HepG2 (cell line): Measurements from ENCODE around the gene RPS8. TPM values are rescaled to one million over a fixed set of nuclear protein-coding genes. Genes with fewer than 3 reads are reported as not detected.
A peak's percentile ranks its signal among the peaks of the same experiment; 100 is the strongest.

Experiments used
- DMAP1 ChIP-seq: IDR thresholded peaks from 2 replicates; pipeline ENCODE4 v1.6.1; 2016
- ELF3 ChIP-seq: IDR thresholded peaks from 2 replicates; pipeline ENCODE4 v1.6.1; 2016; ENCODE audit warnings: missing genetic modification reagents, missing compliant biosample characterization
- FOXO4 ChIP-seq: sonication (generic); formaldehyde crosslinking; conservative IDR thresholded peaks from 2 replicates; pipeline ENCODE4 v1.8.1; 2023; ENCODE audit warnings: missing genetic modification reagents
- HIC2 ChIP-seq: sonication (generic); formaldehyde crosslinking; IDR thresholded peaks from 2 replicates; pipeline ENCODE4 v1.9.0; 2022; ENCODE audit warnings: low read depth, missing genetic modification reagents
- IRF9 ChIP-seq: sonication (generic); formaldehyde crosslinking; IDR thresholded peaks from 2 replicates; pipeline ENCODE4 v1.8.0; 2022; ENCODE audit warnings: missing genetic modification reagents, mild to moderate bottlenecking, borderline replicate concordance
- MED13 ChIP-seq: sonication (generic); formaldehyde crosslinking; IDR thresholded peaks from 2 replicates; pipeline ENCODE4 v1.5.0; 2020; ENCODE audit warnings: missing genetic modification reagents
- MXD1 ChIP-seq: sonication (generic); formaldehyde crosslinking; IDR thresholded peaks from 2 replicates; pipeline ENCODE4 v1.4.0; 2020; ENCODE audit warnings: mild to moderate bottlenecking, missing genetic modification reagents
- MZF1 ChIP-seq: sonication (generic); formaldehyde crosslinking; IDR thresholded peaks from 2 replicates; pipeline ENCODE4 v1.8.1; 2023; ENCODE audit warnings: mild to moderate bottlenecking, missing genetic modification reagents, borderline replicate concordance
- NCOA2 ChIP-seq: sonication (generic); formaldehyde crosslinking; IDR thresholded peaks from 2 replicates; pipeline ENCODE4 v1.8.0; 2022; ENCODE audit warnings: inconsistent platforms
- NFKB2 ChIP-seq: sonication (generic); formaldehyde crosslinking; IDR thresholded peaks from 2 replicates; pipeline ENCODE4 v1.4.0; 2020; ENCODE audit warnings: missing genetic modification reagents, borderline replicate concordance
- NR2F1 ChIP-seq, 2 experiments: fragments of 450-650 bp in 1 of 2; formaldehyde crosslinking in 1 of 2; IDR thresholded peaks; 2 replicates each; pipeline versions ENCODE4 v1.5.0 to v1.6.1; 2016 to 2020; ENCODE audit warnings: mild to moderate bottlenecking in 1 of 2, missing compliant biosample characterization in 1 of 2, missing genetic modification reagents in 1 of 2, moderate library complexity in 1 of 2
- RBFOX2 ChIP-seq: fragments of 200-400 bp; formaldehyde crosslinking; IDR thresholded peaks from 2 replicates; pipeline ENCODE4 v1.6.1; 2017; ENCODE audit warnings: low read depth, mild to moderate bottlenecking, low read length
- SALL2 ChIP-seq: sonication (generic); formaldehyde crosslinking; IDR thresholded peaks from 2 replicates; pipeline ENCODE4 v1.8.1; 2023; ENCODE audit warnings: mild to moderate bottlenecking, missing genetic modification reagents, inconsistent platforms
- SMARCC2 ChIP-seq: fragments of 450-650 bp; IDR thresholded peaks from 2 replicates; pipeline ENCODE4 v1.6.1; 2017; ENCODE audit warnings: antibody characterized with exemption, mild to moderate bottlenecking
- THAP8 ChIP-seq: sonication (generic); formaldehyde crosslinking; IDR thresholded peaks from 2 replicates; pipeline ENCODE4 v1.5.1; 2020; ENCODE audit warnings: missing genetic modification reagents, mild to moderate bottlenecking, borderline replicate concordance
- WIZ ChIP-seq: sonication (generic); formaldehyde crosslinking; IDR thresholded peaks from 2 replicates; pipeline ENCODE4 v1.5.1; 2020; ENCODE audit warnings: mild to moderate bottlenecking, missing genetic modification reagents
- ZFP36L1 ChIP-seq: sonication (generic); formaldehyde crosslinking; IDR thresholded peaks from 2 replicates; pipeline ENCODE4 v1.8.0; 2022; ENCODE audit warnings: mild to moderate bottlenecking, missing genetic modification reagents, moderate library complexity
- ZHX1 ChIP-seq: sonication (generic); formaldehyde crosslinking; IDR thresholded peaks from 2 replicates; pipeline ENCODE4 v1.8.1; 2022; ENCODE audit warnings: low read depth, mild to moderate bottlenecking, missing genetic modification reagents
- ZKSCAN8 ChIP-seq: IDR thresholded peaks from 2 replicates; pipeline ENCODE4 v1.6.1; 2016; ENCODE audit warnings: borderline replicate concordance, missing genetic modification reagents, missing compliant biosample characterization
- ZNF709 ChIP-seq: sonication (generic); formaldehyde crosslinking; IDR thresholded peaks from 2 replicates; pipeline ENCODE4 v1.5.0; 2020; ENCODE audit warnings: mild to moderate bottlenecking, missing genetic modification reagents
- ZNF768 ChIP-seq: sonication (generic); formaldehyde crosslinking; IDR thresholded peaks from 2 replicates; pipeline ENCODE4 v1.4.0; 2020; ENCODE audit warnings: missing genetic modification reagents
- polyA plus RNA-seq, 8 experiments: library from polyadenylated mRNA; depleted of rRNA in 3 of 8; stranded (reverse) in 7 of 8; unstranded in 1 of 8; fragments of >200 nt; fragmentation: Illumina TruSeq in 4 of 8; extraction: Trizol in 4 of 8; gene quantifications; 2 replicates each; pipeline versions ENCODE4 v1.2.1 to v1.2.3, GENCODE V29; 2011 to 2016; ENCODE audit warnings: low read depth in 4 of 8, missing spikeins in 1 of 8, mixed read lengths in 1 of 8; ENCODE audit not compliant: insufficient read depth in 1 of 8
- total RNA-seq, 5 experiments: library from RNA; depleted of rRNA; stranded (reverse); fragments of >200 nt; fragmentation: Illumina TruSeq; extraction: Trizol; gene quantifications; 2 replicates each; pipeline ENCODE4 v1.2.3, GENCODE V29; 2016; ENCODE audit warnings: low read depth in 1 of 5

RPS8 gene
- total and polyA plus RNA-seq, 2 of the 13 experiments (the other 11 are each of a cell fraction or from before 2014, with no cell fraction given), result 2,628 to 2,822 TPM

GRCh38 chr1:44806704-44807363 lies 31.5 kb downstream of the RPS8 start, which contains the start of gene DYNLT4 (continued):
- TF ChIP-seq HIC2 (CRISPR knock-in tag), result 0 out of 2 replicates have a peak, but pooled peaks have one; percentile 29
- TF ChIP-seq THAP8, result 0 out of 2 replicates have a peak, but pooled peaks have one; percentile 48
- 0 out of 2 replicates have a peak, but pooled peaks have one; percentile 17 for TF ChIP-seq SALL2 (CRISPR knock-in tag)
- TF ChIP-seq MED13 (CRISPR knock-in tag), result 0 out of 2 replicates have a peak, but pooled peaks have one; percentile 10
- 0 out of 2 replicates have a peak, but pooled peaks have one; percentile 0 for TF ChIP-seq WIZ (CRISPR knock-in tag)
- 0 out of 2 replicates have a peak, but pooled peaks have one; percentile 69 for TF ChIP-seq ZNF768 (CRISPR knock-in tag)
- TF ChIP-seq IRF9, result 0 out of 2 replicates have a peak, but pooled peaks have one; percentile 11
- TF ChIP-seq SMARCC2, result no peak
- TF ChIP-seq MZF1, result 0 out of 2 replicates have a peak, but pooled peaks have one; percentile 34
- TF ChIP-seq ZKSCAN8 (CRISPR knock-in tag), result 0 out of 2 replicates have a peak, but pooled peaks have one; percentile 1
- no peak for TF ChIP-seq FOXO4
- peak in 1 of 2 experiments; percentile 70; a peak in 2 of 4 replicates for TF ChIP-seq NR2F1 (CRISPR knock-in tag; IDR thresholded peaks at IDR 0.05)
- TF ChIP-seq ZHX1 (CRISPR knock-in tag), result peak; percentile 74; the same call in 1 of the 2 replicates
- TF ChIP-seq RBFOX2, result no peak
- TF ChIP-seq NCOA2 (CRISPR knock-in tag), result no peak
- no peak for TF ChIP-seq MXD1 (CRISPR knock-in tag)
- peak; percentile 2; the same call in 1 of the 2 replicates for TF ChIP-seq ZNF709 (CRISPR knock-in tag)
- TF ChIP-seq DMAP1 (CRISPR knock-in tag), result no peak
- TF ChIP-seq ELF3, result peak; percentile 62
- peak; percentile 64; the same call in 1 of the 2 replicates for TF ChIP-seq ZFP36L1
- no peak for TF ChIP-seq NFKB2 (CRISPR knock-in tag)
